Keratinocyte (primary cell): Measurements from ENCODE around the gene DOCK1. TPM values are rescaled to one million over a fixed set of nuclear protein-coding genes. Genes with fewer than 3 reads are reported as not detected.

Source experiments
- DNase-seq: peaks from one replicate; pipeline ENCODE4 v3.0.0-alpha.2; 2011; ENCODE audit warnings: low read depth, missing footprints, low spot score
- FAIRE-seq: peaks from 2 replicates; lab custom pipeline; 2011; peaks lifted over from hg19 to GRCh38; lab: Jason Lieb, UNC
- H2AFZ ChIP-seq: 2 replicates; pipeline ENCODE4 v1.6.0; 2012; ENCODE audit warnings: low read length, control low read depth, inconsistent platforms; ENCODE audit not compliant: control insufficient read depth
- H3K27ac ChIP-seq: 2 replicates; pipeline ENCODE4 v1.5.1; 2011; ENCODE audit warnings: low read length; ENCODE audit not compliant: control insufficient read depth, insufficient read depth
- H3K27me3 ChIP-seq: 3 replicates; pipeline ENCODE4 v1.6.0; 2011; ENCODE audit warnings: low read length; ENCODE audit not compliant: control insufficient read depth, insufficient read depth; ENCODE audit errors: extremely low read depth
- H3K36me3 ChIP-seq, 2 experiments: 2 replicates in 1 of 2; 3 replicates in 1 of 2; pipeline ENCODE4 v1.5.1; 2011; ENCODE audit warnings: low read length in 2 of 2, mild to moderate bottlenecking in 1 of 2; ENCODE audit not compliant: control insufficient read depth in 2 of 2, insufficient read depth in 2 of 2; ENCODE audit errors: extremely low read depth in 1 of 2
- H3K4me1 ChIP-seq: 3 replicates; pipeline ENCODE4 v1.5.1; 2011; ENCODE audit warnings: low read length; ENCODE audit not compliant: control insufficient read depth, insufficient read depth; ENCODE audit errors: extremely low read depth
- H3K4me2 ChIP-seq: 3 replicates; pipeline ENCODE4 v1.6.0; 2011; ENCODE audit warnings: low read depth, low read length; ENCODE audit not compliant: control insufficient read depth, insufficient read depth; ENCODE audit errors: extremely low read depth
- H3K4me3 ChIP-seq, 3 experiments: fragments of 200-600 bp in 1 of 3; sonication (generic) in 1 of 3; 2 replicates in 2 of 3; 3 replicates in 1 of 3; pipeline ENCODE4 v1.5.1; 2011 to 2016; ENCODE audit warnings: low read length in 3 of 3, mild to moderate bottlenecking in 3 of 3, control low read depth in 2 of 3, inconsistent platforms in 1 of 3, low read depth in 1 of 3, mixed read lengths in 1 of 3, mixed run types in 1 of 3, moderate library complexity in 1 of 3; ENCODE audit not compliant: control insufficient read depth in 2 of 3, insufficient read depth in 2 of 3; ENCODE audit errors: extremely low read depth in 1 of 3
- H3K79me2 ChIP-seq: 2 replicates; pipeline ENCODE4 v1.6.0; 2012; ENCODE audit warnings: low read length; ENCODE audit not compliant: control insufficient read depth, insufficient read depth
- H3K9ac ChIP-seq: 3 replicates; pipeline ENCODE4 v1.6.0; 2011; ENCODE audit warnings: low read length; ENCODE audit not compliant: control insufficient read depth, insufficient read depth; ENCODE audit errors: extremely low read depth
- H3K9me1 ChIP-seq: 3 replicates; pipeline ENCODE4 v1.6.0; 2011; ENCODE audit warnings: low read length; ENCODE audit not compliant: control insufficient read depth, insufficient read depth; ENCODE audit errors: extremely low read depth
- H3K9me3 ChIP-seq: 2 replicates; pipeline ENCODE4 v1.5.1; 2012; ENCODE audit warnings: low read depth, low read length; ENCODE audit not compliant: control insufficient read depth
- H4K20me1 ChIP-seq: 3 replicates; pipeline ENCODE4 v1.6.0; 2011; ENCODE audit warnings: low read length; ENCODE audit not compliant: control insufficient read depth, insufficient read depth; ENCODE audit errors: extremely low read depth
- CTCF ChIP-seq, 3 experiments: IDR thresholded peaks in 1 of 3; conservative IDR thresholded peaks in 1 of 3; optimal IDR thresholded peaks in 1 of 3; 2 replicates in 2 of 3; 3 replicates in 1 of 3; pipeline versions ENCODE3 to v1.5.1; 2011; ENCODE audit warnings: low read length in 3 of 3, mild to moderate bottlenecking in 3 of 3, moderate library complexity in 2 of 3, control low read depth in 1 of 3, inconsistent platforms in 1 of 3; ENCODE audit not compliant: insufficient read depth in 2 of 3; ENCODE audit errors: extremely low read depth in 1 of 3
- EZH2 ChIP-seq: IDR thresholded peaks from one replicate; pipeline ENCODE4 v1.6.1; 2012; ENCODE audit warnings: inconsistent platforms, mild to moderate bottlenecking, low read length, moderate library complexity
- dilution Hi-C: fragments of 300-500 bp; cut with MboI; formaldehyde crosslinking; loops from one replicate; pipeline ENCODE4 v1.7.0; 2020; ENCODE audit warnings: low sequenced_read_pairs; ENCODE audit not compliant: extremely low pct_ligation_motif_present
- polyA plus RNA-seq, 5 experiments: library from polyadenylated mRNA; depleted of rRNA in 3 of 5; stranded (reverse) in 3 of 5; stranded (forward) in 1 of 5; unstranded in 1 of 5; fragments of >200 nt; gene quantifications; 1 replicate in 1 of 5; 2 replicates in 3 of 5; 3 replicates in 1 of 5; pipeline versions ENCODE4 v1.2.1 to v1.2.3, GENCODE V29; 2011 to 2012; ENCODE audit warnings: missing spikeins in 2 of 5, low read depth in 1 of 5, low replicate concordance in 1 of 5

Gene DOCK1
- polyA plus RNA-seq, 1 donor (not counting 4 experiments of a cell fraction or from before 2014, with no cell fraction given) = 15.7 TPM

- dilution Hi-C loops = no loop called here
- Histone ChIP-seq H3K79me2 (no peaks in the 10 kb centered on the region), H4K20me1 (no peaks in the 10 kb centered on the region), H3K27me3 (no peaks in the 10 kb centered on the region), H3K9me1 (no peaks in the 10 kb centered on the region), H3K27ac (no peak overlapping the region), H2AFZ (no peak overlapping the region), H3K9me3 (no peaks in the 10 kb centered on the region), H3K9ac (no peak overlapping the region), H3K4me1 (no peaks in the 10 kb centered on the region), H3K4me3 (no peak overlapping the region), H3K4me2 (no peak overlapping the region), H3K36me3 (no peaks in the 10 kb centered on the region)
- no peak for DNase-seq
- no peak for FAIRE-seq
- no peak for TF ChIP-seq CTCF (optimal IDR thresholded peaks at IDR 0.05 in 1 of 3, IDR thresholded peaks at IDR 0.05 in 1 of 3, conservative IDR thresholded peaks at IDR 0.05 in 1 of 3; ENCODE audit: extremely low read depth in 1 of 3, insufficient read depth in 2 of 3, low read length in 3 of 3)
- TF ChIP-seq EZH2 = no peak
These were observed 563.4 kb downstream of the DOCK1 start for GRCh38 chr10:127468632-127469031.

- Histone ChIP-seq H3K4me1 (no peaks in the 10 kb centered on the region), H3K36me3 (no peaks in the 10 kb centered on the region), H3K27ac (no peak overlapping the region), H3K27me3 (no peaks in the 10 kb centered on the region), H3K4me3 (no peak overlapping the region), H3K9me3 (no peaks in the 10 kb centered on the region), H3K79me2 (no peaks in the 10 kb centered on the region), H3K4me2 (no peak overlapping the region), H2AFZ (no peak overlapping the region), H3K9me1 (no peaks in the 10 kb centered on the region), H3K9ac (no peak overlapping the region), H4K20me1 (no peaks in the 10 kb centered on the region)
- FAIRE-seq = no peak
- DNase-seq = no peak
- dilution Hi-C loops = no loop called here
- no peak for TF ChIP-seq EZH2
- TF ChIP-seq CTCF (optimal IDR thresholded peaks at IDR 0.05 in 1 of 3, IDR thresholded peaks at IDR 0.05 in 1 of 3, conservative IDR thresholded peaks at IDR 0.05 in 1 of 3; ENCODE audit: extremely low read depth in 1 of 3, insufficient read depth in 2 of 3, low read length in 3 of 3) = no peak
These were observed 565.7 kb downstream of the DOCK1 start for GRCh38 chr10:127470911-127471310.
